CD4-positive, alpha-beta T cell treated with Interleukin-21 for 1 hour (primary cell): ENCODE results near the gene ZNF699.

ENCODE experiments used
- DNase-seq: peaks from one replicate; pipeline ENCODE4 v3.0.0-alpha.2; 2020

Gene ZNF699

GRCh38 chr19:9283485-9283884 is 26.2 kb downstream of the ZNF699 start:
- peak; percentile 13 for DNase-seq

GRCh38 chr19:9251236-9251635 is 58.4 kb downstream of the ZNF699 start:
- DNase-seq: no peak

- DNase-seq: no peak
These were observed 59.0 kb downstream of the ZNF699 start, which contains the start of gene OR7E24 for GRCh38 chr19:9250630-9251029. Gene OR7E24 (plus strand): TSS chr19:9250930. CDS start chr19:9251044, 114 bp downstream.
